ENCODE data around the gene ARHGAP42.

Gene ARHGAP42

DNA sequence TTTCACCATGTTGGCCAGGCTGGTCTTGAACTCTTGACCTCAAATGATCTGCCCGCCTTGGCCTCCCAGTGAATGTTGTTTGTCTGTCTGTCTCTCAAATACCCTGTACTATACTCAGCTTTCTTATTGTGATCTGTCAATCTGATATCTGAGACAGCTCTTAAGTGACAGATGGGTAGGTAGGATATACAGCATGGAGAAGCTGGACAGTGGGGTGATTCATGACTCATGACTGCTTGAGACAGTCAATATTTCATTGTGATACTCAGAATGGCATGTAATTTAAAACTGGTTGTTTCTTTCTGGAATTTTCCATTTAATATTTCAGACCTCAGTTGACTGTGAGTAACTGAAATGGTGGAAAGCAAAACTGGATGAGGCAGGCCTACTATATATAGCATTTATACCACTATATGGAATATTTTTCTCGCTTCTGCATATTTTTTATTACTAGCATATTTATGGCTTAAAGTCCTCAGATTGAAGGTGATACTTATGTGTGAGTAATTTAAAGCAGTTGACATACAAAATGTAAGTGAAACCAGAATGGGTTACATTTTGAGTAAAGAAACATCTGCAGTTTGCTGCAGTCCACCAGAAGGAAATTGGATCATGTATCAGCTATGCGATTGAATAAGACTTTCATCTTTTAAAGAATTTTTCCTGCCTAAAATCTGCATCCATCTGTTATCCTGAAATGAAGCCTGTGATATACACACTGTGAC lies 22.3 kb downstream of the ARHGAP42 start:
- peak; percentile 86 for FAIRE-seq
- TF ChIP-seq POLR2A (IDR thresholded peaks at IDR 0.05; ENCODE audit: low read depth, low read length) (no peak), TAF1 (IDR thresholded peaks at IDR 0.05; ENCODE audit: borderline replicate concordance, low read depth, low read length) (no peak), POLR2AphosphoS5 (IDR thresholded peaks at IDR 0.05; ENCODE audit: low read depth, low read length) (no peak)
- no peak for DNase-seq (ENCODE audit: insufficient read length)

DNA sequence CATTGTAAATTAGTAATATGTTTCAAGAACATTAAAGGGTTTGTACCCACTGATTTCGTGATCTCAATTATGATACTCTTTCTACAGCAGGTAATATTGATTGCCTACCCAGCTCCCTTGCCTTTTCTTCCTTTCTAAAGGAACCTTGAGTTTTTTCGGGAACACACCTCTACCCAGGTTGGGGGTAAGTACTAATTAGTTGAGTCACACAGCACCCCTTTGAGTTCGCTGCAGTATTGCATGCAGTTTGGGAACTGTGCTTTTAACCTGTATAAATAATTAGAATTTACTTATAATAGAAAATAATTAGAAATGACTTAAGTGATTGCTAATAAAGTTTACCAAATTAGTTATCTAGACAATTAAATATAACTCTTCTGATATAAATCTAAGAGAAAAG lies 24.9 kb downstream of the ARHGAP42 start:
- TF ChIP-seq POLR2A (IDR thresholded peaks at IDR 0.05; ENCODE audit: low read depth, low read length): no peak
- no peak for TF ChIP-seq POLR2AphosphoS5 (IDR thresholded peaks at IDR 0.05; ENCODE audit: low read depth, low read length)
- TF ChIP-seq TAF1 (IDR thresholded peaks at IDR 0.05; ENCODE audit: borderline replicate concordance, low read depth, low read length): no peak
- no peak for FAIRE-seq
- DNase-seq (ENCODE audit: insufficient read length): no peak

DNA sequence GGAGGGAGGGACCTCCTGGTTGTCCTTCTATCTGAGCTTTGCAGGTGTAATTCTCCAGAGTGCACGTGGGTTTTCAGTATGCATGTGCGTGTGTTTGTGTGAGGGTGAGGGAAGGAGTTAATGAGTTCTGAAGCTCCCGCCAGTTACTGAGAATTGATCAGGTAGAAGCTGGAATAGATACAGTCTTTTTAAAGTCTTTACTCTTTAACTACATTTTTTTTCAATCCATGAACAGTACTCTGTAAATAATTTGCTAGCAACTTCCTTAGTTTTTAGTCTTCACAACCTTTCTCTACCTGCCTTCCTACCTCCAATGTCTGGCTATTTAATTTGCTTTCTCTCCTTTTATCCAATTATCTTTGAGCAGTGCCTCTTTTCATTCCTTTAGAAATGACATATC lies 25.5 kb downstream of the ARHGAP42 start:
- FAIRE-seq (peak; percentile 57), DNase-seq (ENCODE audit: insufficient read length) (no peak)
- TF ChIP-seq TAF1 (IDR thresholded peaks at IDR 0.05; ENCODE audit: borderline replicate concordance, low read depth, low read length) (no peak), POLR2AphosphoS5 (IDR thresholded peaks at IDR 0.05; ENCODE audit: low read depth, low read length) (no peak), POLR2A (IDR thresholded peaks at IDR 0.05; ENCODE audit: low read depth, low read length) (no peak)

DNA sequence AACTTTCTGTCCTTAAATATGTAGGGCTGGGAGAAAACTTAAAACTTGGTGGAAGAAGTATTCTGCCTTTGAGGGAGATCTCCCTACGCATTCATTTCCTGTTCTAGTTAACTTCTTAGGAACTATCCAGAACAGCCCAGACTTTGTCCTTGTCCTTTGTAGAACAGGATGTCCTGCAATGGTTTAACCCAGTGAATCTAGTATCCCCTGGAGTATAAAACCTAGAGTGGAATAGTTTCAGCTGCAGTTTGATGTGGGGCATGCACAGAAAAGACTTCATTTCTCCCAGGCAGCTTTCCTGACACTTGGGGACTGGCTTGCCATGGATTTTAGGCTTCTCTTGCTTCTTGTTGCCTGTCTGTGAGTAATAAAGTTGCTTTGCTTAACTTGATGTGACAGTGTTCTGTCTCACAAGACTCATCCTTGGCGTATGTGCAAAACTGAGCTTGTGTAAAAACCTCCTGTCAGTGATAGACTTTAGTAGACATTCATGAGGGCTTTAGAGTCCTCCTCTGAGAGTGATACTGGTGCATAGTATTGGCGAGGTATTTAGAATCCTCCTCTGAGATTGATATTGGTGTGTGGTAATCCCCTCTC lies 28.2 kb downstream of the ARHGAP42 start:
- peak; percentile 79 for FAIRE-seq
- TF ChIP-seq POLR2AphosphoS5 (IDR thresholded peaks at IDR 0.05; ENCODE audit: low read depth, low read length) (no peak), TAF1 (IDR thresholded peaks at IDR 0.05; ENCODE audit: borderline replicate concordance, low read depth, low read length) (no peak), POLR2A (IDR thresholded peaks at IDR 0.05; ENCODE audit: low read depth, low read length) (no peak)

DNA sequence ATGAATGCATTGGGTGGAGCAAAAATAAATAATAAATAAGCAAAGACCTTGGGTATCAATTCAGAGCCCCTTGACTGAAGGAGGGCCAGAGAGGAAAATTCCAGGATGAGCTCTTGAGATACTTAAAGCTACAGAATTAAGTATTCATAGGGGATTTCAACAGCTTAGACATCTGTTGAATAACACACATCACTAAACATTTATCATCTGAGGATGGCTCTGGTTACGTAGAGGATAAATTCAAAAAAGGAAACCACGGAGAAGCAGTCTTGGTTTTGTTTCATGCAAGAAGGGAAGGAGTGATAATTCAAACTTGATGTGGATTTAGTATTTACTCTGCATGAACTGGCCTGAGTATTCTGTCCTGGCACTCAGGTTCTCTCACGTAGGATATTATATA lies 29.8 kb downstream of the ARHGAP42 start:
- DNase-seq (ENCODE audit: insufficient read length): no peak
- TF ChIP-seq POLR2A (IDR thresholded peaks at IDR 0.05; ENCODE audit: low read depth, low read length) (no peak), TAF1 (IDR thresholded peaks at IDR 0.05; ENCODE audit: borderline replicate concordance, low read depth, low read length) (no peak), POLR2AphosphoS5 (IDR thresholded peaks at IDR 0.05; ENCODE audit: low read depth, low read length) (no peak)
- peak; percentile 50 for FAIRE-seq

More for the DNA sequence above, 28.2 kb downstream of the ARHGAP42 start:
- no peak for DNase-seq (ENCODE audit: insufficient read length)

DNA sequence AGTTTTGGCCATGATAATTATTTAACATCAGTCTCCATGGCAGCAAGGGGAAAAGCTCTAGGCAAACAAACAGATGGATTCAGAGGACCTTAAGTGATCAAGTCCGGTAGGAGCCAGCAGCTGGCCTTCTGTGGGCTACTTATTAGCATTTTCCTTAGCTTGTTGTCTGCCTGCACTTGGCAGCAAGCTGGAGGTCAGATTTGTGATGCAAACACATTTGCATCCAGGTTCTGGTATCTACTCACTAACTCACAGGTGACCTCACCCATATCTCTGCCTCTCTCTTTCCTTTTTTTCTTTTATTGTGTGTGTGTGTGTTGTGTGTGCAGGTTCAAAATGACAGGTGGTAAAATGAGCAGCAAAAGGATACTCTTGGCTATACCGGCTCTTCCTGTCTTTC lies 32.3 kb downstream of the ARHGAP42 start:
- TF ChIP-seq TAF1 (IDR thresholded peaks at IDR 0.05; ENCODE audit: borderline replicate concordance, low read depth, low read length) (no peak), POLR2A (IDR thresholded peaks at IDR 0.05; ENCODE audit: low read depth, low read length) (no peak), POLR2AphosphoS5 (IDR thresholded peaks at IDR 0.05; ENCODE audit: low read depth, low read length) (no peak)
- DNase-seq (ENCODE audit: insufficient read length): no peak
- FAIRE-seq: peak; percentile 78

DNA sequence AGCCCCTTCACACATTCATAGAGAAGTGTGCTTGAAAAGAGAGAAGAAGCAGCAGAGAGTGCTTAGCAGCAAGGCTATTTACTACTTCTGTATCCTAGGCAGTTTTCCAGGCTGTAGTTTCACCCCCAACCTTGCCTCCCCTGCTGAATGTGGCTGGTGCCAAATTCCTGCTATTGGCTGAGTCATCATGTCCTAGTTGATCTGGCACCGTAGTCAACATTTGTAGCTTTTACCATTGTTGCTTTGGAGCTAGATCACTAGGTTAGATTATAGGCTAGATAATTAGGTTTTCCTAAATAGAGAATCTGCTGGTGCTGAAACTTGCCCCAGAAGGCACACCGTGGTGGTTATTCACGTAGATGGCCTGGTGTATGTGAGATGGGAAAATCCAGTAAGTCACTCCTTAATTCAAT lies 32.7 kb downstream of the ARHGAP42 start:
- TF ChIP-seq POLR2AphosphoS5 (IDR thresholded peaks at IDR 0.05; ENCODE audit: low read depth, low read length) (no peak), TAF1 (IDR thresholded peaks at IDR 0.05; ENCODE audit: borderline replicate concordance, low read depth, low read length) (no peak), POLR2A (IDR thresholded peaks at IDR 0.05; ENCODE audit: low read depth, low read length) (no peak)
- DNase-seq (ENCODE audit: insufficient read length) (no peak), FAIRE-seq (peak; percentile 17)

DNA sequence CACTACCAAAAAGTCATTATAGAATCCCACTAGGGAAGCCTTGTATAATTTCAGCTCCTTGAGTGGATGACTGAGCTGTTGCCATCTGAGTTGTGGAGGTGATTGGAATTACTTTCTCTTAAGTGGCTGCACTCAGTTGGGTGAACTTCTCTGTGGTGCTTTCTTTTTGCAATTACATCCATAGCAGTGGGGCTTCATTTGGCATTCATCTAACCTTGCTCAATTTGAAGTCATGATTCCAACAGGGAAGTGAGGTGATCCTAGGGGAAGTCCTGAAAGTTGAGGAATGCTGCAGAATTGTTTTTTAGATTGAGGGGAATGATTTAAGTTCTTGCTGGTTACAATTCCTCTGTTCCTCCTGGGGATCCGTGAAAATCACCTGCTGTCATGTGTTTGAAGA lies 39.6 kb downstream of the ARHGAP42 start:
- FAIRE-seq: peak; percentile 9
- TF ChIP-seq POLR2A (IDR thresholded peaks at IDR 0.05; ENCODE audit: low read depth, low read length) (no peak), TAF1 (IDR thresholded peaks at IDR 0.05; ENCODE audit: borderline replicate concordance, low read depth, low read length) (no peak), POLR2AphosphoS5 (IDR thresholded peaks at IDR 0.05; ENCODE audit: low read depth, low read length) (no peak)

DNA sequence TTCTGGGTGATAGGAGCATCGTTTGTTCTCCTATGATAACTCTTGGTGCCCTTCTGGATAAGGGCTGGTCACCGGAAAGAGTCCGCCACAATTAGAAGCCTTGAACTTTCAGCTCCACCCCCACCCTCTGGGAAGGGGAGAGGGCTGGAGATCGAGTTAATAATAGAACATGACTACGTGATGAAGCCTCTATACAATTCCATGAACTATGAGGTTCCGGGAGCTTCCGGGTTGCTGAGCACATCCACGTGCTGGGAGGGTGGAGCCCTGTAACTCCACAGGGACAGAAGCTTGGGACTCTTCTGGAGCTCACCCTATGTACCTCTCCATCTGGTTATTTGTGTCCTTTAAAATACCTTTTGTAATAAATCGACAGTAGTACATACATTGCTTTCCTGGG lies 40.3 kb downstream of the ARHGAP42 start:
- TF ChIP-seq TAF1 (IDR thresholded peaks at IDR 0.05; ENCODE audit: borderline replicate concordance, low read depth, low read length) (no peak), POLR2AphosphoS5 (IDR thresholded peaks at IDR 0.05; ENCODE audit: low read depth, low read length) (no peak), POLR2A (IDR thresholded peaks at IDR 0.05; ENCODE audit: low read depth, low read length) (no peak)
- DNase-seq (ENCODE audit: insufficient read length) (no peak), FAIRE-seq (no peak)

More for the DNA sequence above, 39.6 kb downstream of the ARHGAP42 start:
- no peak for DNase-seq (ENCODE audit: insufficient read length)

DNA sequence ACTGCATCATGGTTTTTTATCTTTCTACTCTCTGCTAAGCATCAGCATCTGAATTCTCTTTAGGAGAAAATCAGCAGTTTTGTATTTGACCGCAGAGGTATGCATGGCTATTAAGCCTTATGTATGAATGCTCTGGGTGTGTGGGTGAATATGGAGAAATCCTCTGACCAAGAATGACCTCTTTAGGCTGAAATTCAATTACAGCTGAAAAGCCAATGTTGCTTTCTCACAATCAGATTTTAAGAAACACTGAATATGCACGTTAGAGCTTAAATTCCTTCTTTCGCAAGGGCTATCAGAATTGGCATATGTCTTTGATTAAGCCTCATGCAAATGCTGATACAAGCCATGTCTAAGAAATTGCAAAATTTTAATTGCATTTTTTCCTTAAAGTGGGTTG lies 43.2 kb downstream of the ARHGAP42 start:
- DNase-seq (ENCODE audit: insufficient read length) (no peak), FAIRE-seq (peak; percentile 60)
- TF ChIP-seq POLR2A (IDR thresholded peaks at IDR 0.05; ENCODE audit: low read depth, low read length): no peak
- no peak for TF ChIP-seq POLR2AphosphoS5 (IDR thresholded peaks at IDR 0.05; ENCODE audit: low read depth, low read length)
- no peak for TF ChIP-seq TAF1 (IDR thresholded peaks at IDR 0.05; ENCODE audit: borderline replicate concordance, low read depth, low read length)

DNA sequence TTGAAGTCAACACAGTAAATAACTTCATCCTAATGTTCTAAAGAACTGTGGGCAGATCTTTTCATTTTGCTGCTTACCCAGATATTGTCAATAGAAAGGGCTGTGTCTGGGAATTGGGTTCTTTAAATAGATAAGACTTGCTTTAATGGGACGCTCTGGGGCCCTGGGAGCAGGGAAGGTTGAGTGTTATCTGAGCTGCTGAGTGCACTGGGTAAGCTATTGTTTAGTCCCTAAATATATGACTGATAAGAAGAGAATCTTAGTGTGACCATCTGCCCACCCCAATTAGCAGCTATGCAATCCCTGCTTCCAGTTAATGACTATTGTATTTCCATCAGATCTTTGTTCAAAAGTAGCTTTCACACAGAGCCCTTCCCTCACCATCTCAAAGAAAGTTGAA lies 44.4 kb downstream of the ARHGAP42 start:
- DNase-seq (ENCODE audit: insufficient read length) (no peak), FAIRE-seq (no peak)
- TF ChIP-seq TAF1 (IDR thresholded peaks at IDR 0.05; ENCODE audit: borderline replicate concordance, low read depth, low read length): no peak
- TF ChIP-seq POLR2A (IDR thresholded peaks at IDR 0.05; ENCODE audit: low read depth, low read length): no peak
- no peak for TF ChIP-seq POLR2AphosphoS5 (IDR thresholded peaks at IDR 0.05; ENCODE audit: low read depth, low read length)

DNA sequence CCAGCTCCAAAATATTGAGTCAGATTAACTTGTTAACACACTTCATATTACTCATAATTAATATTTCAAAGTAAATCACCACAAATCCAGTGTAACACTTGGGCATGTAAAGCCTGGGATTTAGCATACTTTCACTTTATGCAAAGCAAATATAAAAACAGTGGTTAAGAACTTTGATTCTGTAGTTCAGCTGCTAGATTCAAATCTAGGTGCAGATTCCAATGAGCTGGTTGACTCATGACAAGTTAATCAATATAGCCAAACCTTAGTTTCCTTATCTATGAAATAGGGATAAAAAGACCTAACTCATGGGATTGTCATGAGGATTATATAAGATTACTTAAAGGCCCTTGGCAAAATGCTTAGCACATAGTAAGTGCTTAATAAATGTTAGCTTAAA lies 45.9 kb downstream of the ARHGAP42 start:
- no peak for TF ChIP-seq TAF1 (IDR thresholded peaks at IDR 0.05; ENCODE audit: borderline replicate concordance, low read depth, low read length)
- TF ChIP-seq POLR2AphosphoS5 (IDR thresholded peaks at IDR 0.05; ENCODE audit: low read depth, low read length): no peak
- TF ChIP-seq POLR2A (IDR thresholded peaks at IDR 0.05; ENCODE audit: low read depth, low read length): no peak
- no peak for DNase-seq (ENCODE audit: insufficient read length)
- no peak for FAIRE-seq

Measured in GM12892 (cell line).